Mesenteric fat pad (tissue), 1 donor: ENCODE data around the gene ZNF580. TPM values are rescaled to one million over a fixed set of nuclear protein-coding genes. Genes with fewer than 3 reads are reported as not detected.

ENCODE experiments used
- DNase-seq: peaks from one replicate; pipeline ENCODE4 v3.0.0-alpha.2; 2020; ENCODE audit warnings: low spot score
- total RNA-seq: library from RNA; stranded (reverse); fragmentation: NEBNext Ultra II Directional; extraction: Animal tissue kit (Norgen Biotek cat#: 25700); gene quantifications from one replicate; pipeline ENCODE4 v1.2.1, GENCODE V29; 2021
- donor health status: DM: yes; HTN: yes; CAD: no.

Gene ZNF580
- total RNA-seq, 1 donor from 2014 or later = 39.6 TPM

DNA sequence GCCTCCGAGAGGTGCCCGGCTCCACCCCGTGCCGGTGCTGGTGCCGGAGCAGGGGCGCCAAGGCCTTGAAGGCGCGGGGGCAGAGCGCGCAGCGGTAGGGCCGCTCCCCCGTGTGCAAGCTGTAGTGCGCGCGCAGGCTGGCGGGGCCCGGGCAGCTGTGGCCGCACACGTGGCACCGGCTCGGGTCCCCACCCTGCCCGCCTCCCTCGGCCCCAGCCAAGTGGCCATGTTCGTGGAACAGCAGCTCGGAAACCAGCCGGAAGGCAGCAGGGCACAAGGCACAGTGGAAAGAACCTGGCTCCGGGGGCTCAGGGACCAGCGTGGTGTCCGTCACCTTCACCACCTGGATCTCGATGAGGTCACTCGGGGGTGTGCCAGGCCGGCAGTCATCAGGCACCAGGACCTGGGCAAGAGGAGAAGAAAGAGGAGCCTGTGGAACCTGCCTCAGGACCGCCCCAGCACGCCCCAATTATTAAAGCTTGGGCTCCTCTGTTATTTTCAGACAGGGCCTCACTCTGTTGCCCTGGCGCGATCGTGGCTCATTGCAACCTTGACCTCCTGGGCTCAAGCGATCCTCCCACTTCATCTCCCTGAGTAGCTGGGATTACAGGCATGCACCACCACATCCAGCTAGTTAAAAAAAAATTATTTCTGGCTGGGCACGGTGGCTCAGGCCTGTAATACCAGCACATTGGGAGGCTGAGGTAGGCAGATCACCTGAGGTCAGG lies 18.4 kb upstream of the ZNF580 start:
- no peak for DNase-seq

- DNase-seq = no peak
Observed at GRCh38 chr19:55623130-55623529, 17.7 kb upstream of the ZNF580 start.

GRCh38 chr19:55623561-55623960 lies 17.2 kb upstream of the ZNF580 start:
- no peak for DNase-seq

- peak; percentile 99 for DNase-seq
Observed at GRCh38 chr19:55624109-55625003, 16.4 kb upstream of the ZNF580 start, which contains the start of gene ZNF784. TSS of gene ZNF784 (minus strand) at chr19:55624566. CDS start at chr19:55624561, 5 bp downstream.

DNA sequence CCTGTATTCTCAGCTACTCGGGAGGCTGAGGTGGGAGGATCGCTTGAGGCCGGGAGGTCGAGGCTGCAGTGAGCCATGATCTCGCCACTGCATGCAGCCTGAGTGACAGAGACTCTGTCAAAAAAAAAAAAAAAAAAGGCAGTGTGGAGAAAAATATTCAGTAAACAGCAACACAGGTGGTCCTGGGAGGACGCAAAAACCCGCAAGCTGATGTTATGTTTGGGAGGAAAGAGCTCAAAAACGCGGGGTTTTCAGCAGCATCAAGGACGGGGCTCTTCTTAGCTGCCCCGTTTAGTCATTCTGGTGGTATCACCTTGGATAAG lies 15.8 kb upstream of the ZNF580 start:
- no peak for DNase-seq

DNA sequence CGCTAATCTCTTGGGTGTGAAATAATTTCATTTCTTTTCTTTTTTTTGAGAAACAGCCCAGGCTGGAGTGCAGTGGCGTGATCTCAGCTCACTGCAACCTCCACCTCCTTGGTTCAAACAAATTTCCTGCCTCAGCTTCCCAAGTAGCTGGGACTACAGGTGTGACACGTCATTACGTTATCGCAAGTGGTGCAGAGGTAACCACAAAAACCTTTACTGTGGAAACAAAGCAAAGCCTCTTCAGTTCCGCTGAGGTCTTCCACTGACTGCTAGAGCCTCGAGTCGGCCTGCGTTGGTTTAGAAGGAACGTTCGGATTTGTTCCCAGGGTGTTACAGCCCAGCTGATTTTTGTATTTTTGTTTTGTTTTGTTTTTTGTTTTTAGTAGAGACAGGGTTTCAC lies 14.5 kb upstream of the ZNF580 start:
- no peak for DNase-seq

DNA sequence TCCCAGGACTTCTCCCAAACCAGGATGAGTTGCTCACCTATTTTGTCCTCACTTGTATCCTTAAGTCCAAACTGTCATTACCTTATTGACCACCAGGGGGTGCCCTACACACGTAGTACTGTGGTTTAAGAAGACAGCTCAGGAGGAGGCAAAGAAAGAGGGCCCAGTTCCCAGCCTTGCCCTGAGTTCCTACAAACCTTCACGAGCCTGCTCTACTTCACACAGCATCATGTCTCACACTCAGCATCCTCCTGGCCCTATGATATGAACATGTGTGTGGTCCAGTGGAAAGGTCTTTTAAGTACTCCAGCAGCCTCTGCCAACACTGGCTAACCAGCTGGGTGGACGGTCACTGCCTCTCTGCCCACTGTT lies 8.4 kb upstream of the ZNF580 start:
- no peak for DNase-seq

DNA sequence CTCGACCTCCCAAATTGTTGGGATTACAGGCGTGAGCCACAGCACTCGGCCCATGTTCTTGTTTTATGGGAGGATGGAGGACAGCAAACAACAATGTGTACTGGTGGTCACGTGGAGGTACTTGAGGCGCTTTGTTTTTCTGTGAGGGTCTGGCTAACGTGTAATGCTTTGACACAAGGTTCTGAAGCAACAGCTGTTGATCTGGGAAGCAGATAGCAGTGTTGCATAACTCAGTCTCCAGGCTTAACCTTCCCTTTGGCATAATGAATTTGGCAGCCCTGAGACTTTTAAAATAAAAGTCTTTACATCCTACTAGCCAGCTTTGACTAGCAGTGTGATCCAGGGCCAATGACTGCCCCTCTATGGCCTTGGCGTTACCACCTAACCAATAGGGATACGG lies 6.9 kb upstream of the ZNF580 start:
- no peak for DNase-seq

GRCh38 chr19:55635334-55635717 lies 5.5 kb upstream of the ZNF580 start:
- no peak for DNase-seq

DNA sequence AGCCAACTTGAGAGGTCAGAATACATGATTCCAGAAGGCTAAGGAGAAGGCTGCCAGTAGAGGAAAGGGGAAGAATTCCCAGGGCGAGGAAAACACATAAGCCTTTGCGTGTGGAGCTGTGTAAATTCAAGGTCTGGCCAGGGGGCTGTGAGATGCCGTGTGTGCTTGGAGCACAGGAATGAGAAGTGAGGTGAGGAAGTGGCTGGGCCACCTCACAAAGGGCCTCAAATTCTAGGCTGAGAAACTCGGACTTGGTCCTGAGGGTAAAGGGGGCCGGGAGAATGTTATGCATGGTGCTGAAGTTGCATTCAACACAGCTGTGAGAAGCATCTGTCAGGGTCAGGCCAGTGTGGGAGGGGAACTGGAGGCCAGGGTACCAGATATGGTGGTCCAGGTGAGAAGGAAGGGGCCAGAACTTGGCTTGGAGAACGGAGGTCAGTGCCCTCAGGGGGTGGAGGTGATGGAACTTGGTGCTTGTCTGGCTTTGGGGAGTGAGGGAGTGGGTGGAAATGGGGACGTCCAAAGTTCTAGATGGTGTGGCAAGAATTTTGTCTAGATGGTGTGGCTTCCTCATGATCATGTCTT lies 4.9 kb upstream of the ZNF580 start:
- DNase-seq = no peak

DNA sequence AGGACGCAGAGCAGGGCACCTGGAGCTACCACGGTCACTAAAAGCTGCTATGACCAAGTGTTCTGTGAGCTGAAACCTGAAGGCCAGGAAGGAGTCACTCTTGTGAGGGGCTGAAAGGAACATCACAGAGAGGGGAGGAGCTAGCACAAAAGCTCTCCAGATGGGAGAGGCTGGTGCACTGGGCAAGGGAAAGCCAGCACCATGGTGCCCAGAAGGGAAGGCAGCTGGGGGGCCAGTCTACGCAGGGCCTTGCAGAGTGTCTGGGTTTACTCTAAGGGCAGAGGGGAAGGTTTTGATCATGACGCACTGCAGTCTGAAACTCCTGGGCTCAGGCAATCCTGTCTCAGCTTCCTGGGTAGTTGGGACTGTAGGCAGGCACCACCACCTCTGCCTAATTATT lies 4.1 kb upstream of the ZNF580 start:
- no peak for DNase-seq

- no peak for DNase-seq
Observed at GRCh38 chr19:55637534-55637933, 3.3 kb upstream of the ZNF580 start.

DNA sequence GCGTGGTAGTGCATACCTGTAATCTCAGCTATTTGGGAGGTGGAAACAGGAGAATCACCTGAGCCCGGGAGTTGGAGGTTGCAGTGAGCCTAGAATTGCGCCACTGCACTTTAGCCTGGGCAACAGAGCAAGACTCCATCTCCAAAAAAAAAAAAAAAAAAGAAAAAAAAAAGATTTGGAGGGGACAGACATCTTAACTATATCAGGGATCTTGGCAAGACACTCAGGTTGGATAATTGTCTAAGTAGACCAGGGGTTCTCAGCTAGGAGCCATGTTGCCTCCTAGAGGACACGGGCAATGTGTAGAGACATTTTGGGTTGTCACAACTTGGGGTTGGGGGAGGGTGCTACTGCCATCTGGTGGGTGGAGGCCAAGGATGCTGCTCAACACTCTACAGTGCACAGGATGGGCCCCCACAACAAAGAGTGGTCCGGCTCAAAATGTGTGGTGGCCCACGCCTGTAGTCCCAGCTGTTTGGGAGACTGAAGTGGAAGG lies 1.9 kb upstream of the ZNF580 start:
- no peak for DNase-seq

DNA sequence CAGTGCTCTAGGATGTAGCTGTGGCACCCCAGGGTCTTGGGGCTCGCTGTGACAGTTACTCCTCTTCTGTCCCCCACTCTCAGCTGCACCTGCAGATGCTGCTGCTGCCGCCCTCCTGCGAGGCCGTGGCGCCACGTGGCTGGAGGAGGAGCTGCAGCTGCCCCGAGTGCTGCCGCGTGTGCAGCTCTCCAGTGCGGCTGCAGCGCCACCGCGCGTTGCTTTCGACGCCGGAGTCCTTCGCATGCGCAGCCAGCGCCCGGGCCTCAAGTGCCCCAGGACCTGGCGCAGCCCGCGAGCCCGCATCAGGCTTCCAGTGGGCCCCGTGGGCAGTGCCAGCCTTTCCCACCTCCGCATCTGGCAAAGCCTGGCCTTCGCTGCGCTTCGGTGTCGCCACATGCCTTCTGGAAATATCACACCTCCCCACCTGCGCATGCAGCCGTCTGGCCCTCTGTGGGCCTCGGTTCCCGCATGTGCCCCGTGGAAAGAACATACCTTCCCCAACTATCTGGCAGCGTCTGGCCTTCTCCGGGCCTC lies 692 bp upstream of the ZNF580 start:
- no peak for DNase-seq

DNA sequence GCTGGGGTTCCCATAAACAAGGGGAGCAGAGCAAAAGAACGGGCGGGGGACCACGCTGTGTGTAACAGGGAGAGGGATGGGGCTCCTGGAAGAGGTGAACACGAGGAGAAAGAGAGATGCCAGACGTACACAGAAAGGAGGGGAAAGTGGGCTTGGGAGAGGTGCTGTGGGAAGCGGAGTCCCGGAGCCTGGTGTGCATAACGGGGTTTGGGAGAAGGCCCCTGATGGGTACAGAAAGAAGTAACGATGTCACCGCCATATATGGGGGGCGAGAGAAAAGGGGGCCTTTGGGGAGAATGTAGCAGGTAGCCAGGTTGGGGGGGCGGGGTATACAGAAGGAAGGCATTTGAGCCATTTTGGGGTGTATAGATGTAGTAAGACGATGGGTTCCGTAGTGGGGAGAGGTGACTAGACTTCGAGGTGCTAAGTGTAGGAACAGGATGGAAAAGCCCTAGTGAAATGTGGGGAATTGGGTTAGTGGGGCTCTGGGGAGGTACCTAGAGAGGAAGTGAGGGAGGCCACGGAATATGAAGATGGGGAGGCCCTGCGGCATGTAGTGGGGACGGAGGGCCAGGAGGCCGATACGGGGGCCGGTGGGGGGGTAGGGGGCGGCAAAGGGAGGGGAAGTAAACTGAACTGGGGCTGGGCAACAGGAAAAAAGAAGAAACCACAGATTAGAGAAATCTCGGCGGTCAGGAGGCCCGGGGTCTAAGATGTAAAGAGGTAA lies 787 bp downstream of the ZNF580 start:
- no peak for DNase-seq

- no peak for DNase-seq
Observed at GRCh38 chr19:55642153-55643002, 1.6 kb downstream of the ZNF580 start.

- DNase-seq = no peak
Observed at GRCh38 chr19:55643003-55643886, 2.4 kb downstream of the ZNF580 start, which contains the start of gene ZNF581. TSS of gene ZNF581 (plus strand) at chr19:55643649. CDS start at chr19:55644572, 923 bp downstream.

GRCh38 chr19:55643887-55644176 lies 3.0 kb downstream of the ZNF580 start:
- no peak for DNase-seq

GRCh38 chr19:55644191-55644833 lies 3.5 kb downstream of the ZNF580 start:
- no peak for DNase-seq
